Hematopoietic multipotent progenitor cell treated with erythropoietin and hydrocortisone succinate and interleukin-3 and kit ligand, for 4 days (in vitro differentiated cells): ENCODE measurements around the gene ITCH.
"Not testable (repeated sequence)": the region's sequence is repeated elsewhere in the genome, so short reads cannot be mapped to it uniquely, and the experiment has no call there.

Source experiments
- DNase-seq: peaks from one replicate; pipeline ENCODE4 v3.0.0-alpha.2; 2015

Gene ITCH

GRCh38 chr20:34344238-34344637 is 18.8 kb upstream of the ITCH start:
- no peak for DNase-seq

GRCh38 chr20:34345402-34345736 is 17.7 kb upstream of the ITCH start:
- DNase-seq = no peak

DNA sequence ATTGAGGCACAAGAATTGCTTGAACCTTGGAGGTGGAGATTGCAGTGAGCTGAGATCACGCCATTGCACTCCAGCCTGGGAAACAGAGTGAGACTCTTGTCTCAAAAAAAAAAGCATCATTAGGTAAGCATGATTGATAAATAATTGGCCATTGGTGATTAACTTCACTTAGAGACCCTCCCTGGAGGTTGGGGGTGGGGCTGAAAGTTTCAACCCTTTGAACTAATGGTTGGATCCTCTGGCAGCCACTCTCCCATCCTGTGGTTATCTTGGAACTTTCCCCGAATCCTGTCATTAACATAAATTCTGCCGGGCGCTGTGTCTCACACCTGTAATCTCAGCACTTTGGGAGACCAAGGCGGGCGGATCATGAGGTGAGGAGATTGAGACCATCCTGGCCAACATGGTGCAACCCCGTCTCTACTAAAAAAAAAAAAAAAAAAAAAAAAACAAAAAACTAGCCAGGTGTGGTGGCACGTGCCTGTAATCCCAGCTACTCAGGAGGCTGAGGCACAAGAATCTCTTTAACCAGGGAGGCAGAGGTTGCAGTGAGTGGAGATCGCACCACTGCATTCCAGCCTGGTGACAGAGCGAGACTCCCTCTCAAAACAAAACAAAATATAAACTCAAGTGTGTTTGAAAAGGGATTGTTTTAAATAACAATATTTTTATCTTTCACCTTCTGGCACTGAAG is 17.1 kb upstream of the ITCH start:
- DNase-seq = not testable (repeated sequence)

- not testable (repeated sequence) for DNase-seq
These were observed 16.6 kb upstream of the ITCH start for GRCh38 chr20:34346533-34346865.

DNA sequence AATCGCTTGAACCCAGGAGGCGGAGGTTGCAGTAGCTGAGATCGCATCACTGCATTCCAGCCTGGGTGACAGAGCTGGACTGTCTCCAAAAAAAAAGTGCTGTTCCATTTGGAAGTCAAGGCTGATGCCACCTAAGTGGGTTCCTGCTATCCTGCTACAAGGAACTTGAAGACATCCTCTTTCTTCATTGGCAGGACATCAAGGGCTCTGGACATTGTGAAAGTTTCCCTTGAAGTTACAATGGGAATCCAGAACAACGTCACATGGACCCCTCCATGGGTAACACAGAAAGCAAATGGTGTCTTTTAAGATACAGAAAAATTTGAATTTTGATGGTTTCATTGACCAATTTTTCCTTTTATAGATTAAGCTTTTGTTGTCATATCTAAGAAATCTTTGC is 15.5 kb upstream of the ITCH start:
- no peak for DNase-seq

- DNase-seq = peak; percentile 76
These were observed 13.0 kb upstream of the ITCH start for GRCh38 chr20:34350095-34350494.

GRCh38 chr20:34353467-34353866 is 9.6 kb upstream of the ITCH start:
- DNase-seq = not testable (repeated sequence)

DNA sequence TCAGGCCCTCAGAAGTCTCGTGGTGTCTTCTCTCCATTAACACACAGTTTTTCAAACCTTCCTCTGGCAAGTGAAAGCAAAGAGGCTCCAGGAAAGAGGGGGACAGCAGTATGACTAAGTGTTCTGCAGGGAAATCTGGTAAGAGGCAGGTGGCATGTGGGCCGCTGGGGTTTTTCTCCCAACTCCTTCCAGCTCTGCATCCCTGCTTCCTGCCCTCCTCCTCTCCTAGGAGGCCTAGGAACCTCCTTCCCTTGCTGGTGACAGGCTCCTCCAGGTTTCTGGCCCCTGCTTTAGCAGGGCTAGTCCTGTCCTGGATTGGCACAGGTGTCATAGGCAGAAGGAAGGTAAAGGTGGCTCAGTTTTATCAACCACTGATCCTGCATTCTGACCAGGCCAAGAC is 7.6 kb upstream of the ITCH start:
- DNase-seq = no peak

DNA sequence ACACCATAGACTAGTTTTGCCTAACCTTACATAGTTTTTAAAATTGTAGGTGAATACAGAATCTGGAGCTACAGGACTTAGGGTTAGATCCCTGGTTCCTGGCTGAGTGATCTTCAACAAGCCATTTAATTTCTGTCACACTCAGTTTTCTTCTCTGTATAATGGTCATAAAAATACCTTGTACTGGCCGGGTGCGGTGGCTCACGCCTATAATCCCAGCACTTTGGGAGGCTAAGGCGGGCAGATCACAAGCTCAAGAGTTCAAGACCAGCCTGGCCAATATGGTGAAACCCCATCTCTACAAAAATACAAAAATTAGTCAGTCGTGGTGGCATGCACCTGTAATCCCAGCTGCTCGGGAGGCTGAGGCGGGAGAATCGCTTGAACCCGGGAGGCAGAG is 3.3 kb upstream of the ITCH start:
- DNase-seq = not testable (repeated sequence)

GRCh38 chr20:34362502-34363061 is 491 bp upstream of the ITCH start:
- DNase-seq = no peak

GRCh38 chr20:34363465-34364222 is 571 bp downstream of the ITCH start:
- peak; percentile 64 for DNase-seq

GRCh38 chr20:34364223-34364506 is 1.1 kb downstream of the ITCH start:
- DNase-seq = no peak

DNA sequence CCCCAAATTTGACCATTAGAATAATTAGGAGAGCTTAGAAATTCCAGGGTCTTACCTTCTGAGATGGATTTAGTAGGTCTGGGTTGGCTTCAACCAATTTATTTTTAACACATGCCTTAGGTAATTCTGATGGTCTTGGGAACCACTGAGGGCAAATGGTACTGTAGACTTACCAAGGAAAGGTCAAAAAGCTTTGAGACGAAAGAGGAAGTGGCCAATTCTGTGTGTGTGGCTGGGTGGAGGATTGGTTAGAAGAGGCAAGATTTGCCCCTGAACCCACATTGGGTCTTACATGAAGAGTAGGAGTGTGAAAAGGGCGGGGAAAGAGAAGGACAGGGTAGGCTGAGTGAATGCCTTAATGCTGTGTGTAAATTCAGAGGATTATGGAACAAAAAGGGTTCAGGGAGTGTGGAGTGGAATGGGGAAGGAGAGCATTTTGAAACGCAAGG is 2.7 kb downstream of the ITCH start:
- DNase-seq = peak; percentile 90

GRCh38 chr20:34367155-34367554 is 4.1 kb downstream of the ITCH start:
- DNase-seq = no peak

DNA sequence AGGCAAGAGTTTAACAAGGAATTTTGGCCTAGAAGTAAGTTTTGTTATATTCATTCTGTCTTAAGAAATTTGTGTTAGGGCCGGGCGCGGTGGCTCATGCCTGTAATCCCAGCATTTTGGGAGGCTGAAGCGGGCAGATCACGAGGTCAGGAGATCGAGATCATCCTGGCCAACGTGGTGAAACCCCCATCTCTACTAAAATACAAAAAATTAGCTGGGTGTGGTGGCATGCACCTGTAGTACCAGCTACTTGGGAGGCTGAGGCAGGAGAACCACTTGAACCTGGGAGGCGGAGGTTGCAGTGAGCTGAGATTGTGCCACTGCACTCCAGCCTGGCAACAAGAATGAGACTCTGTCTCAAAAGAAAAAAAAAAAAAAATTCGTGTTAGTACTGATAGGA is 4.8 kb downstream of the ITCH start:
- DNase-seq = not testable (repeated sequence)

DNA sequence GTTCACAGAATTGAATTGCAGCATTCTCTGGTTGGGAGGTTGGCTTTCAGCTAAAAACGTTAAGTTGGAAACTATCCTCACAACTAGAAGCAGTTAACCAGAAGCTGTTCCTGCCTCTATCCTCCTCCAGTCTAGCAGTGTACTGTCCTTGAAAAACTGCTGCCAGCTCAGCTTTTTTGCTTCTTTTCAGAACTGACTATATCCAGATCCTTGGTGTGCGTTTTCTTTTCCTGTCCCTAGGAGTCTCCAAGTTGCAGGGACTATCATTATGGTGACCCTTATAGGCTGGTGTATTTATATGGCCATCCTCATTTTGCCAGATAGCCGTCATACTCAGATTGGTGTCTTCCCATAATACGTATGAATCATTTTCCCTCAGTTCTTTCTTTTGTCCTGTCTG is 5.5 kb downstream of the ITCH start:
- no peak for DNase-seq

GRCh38 chr20:34369265-34369664 is 6.2 kb downstream of the ITCH start:
- DNase-seq = no peak

- no peak for DNase-seq
These were observed 7.0 kb downstream of the ITCH start for GRCh38 chr20:34370062-34370461.

- DNase-seq = no peak
These were observed 10.4 kb downstream of the ITCH start for GRCh38 chr20:34373445-34373844.

DNA sequence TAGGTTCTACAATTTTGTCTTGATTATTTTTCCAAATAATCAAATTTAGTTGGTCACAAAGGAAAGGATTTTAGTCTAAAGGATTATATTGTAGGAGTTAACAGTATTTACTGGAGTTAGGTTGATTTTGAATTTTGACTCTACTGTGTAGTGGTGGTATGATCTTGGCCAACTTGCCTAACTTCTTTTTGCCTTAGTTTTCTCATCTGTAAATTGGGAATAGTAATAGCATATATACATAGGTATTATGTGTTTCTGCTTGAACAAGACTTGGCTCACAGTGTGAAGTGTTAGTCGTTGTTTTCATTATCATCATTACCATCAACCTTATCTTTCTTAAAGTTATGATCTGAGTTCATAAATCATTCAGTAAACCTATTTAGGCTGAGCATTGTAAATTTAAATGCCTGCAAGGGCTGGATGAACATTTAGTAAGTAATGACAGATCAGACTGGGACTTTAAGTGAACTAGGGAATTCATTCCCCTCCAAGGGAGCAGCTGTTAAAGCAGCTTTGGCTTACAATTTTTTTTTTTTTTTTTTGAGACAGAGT is 11.2 kb downstream of the ITCH start:
- DNase-seq = no peak

DNA sequence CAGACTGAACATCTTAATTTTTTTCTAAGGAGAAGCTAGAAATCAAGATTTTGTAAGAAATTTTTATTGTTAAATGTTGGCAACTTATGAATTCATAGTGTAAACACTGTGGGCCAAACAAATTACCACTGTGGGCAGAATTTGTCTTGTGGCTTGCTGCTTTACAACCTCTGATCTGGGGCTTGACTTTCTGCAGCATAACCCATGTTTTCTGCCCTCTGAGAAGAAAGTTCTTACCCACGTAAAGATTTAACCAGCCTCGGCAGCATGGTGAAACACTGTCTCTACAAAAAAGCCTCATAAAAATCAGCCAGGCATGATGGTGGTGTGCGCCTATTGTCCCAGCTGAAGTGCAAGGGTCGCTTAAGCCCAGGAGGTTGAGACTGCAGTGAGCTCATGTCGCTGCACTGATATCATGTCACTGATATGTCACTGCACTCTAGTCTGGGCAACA is 12.9 kb downstream of the ITCH start:
- no peak for DNase-seq

- DNase-seq = no peak
These were observed 14.2 kb downstream of the ITCH start for GRCh38 chr20:34377072-34377847.

DNA sequence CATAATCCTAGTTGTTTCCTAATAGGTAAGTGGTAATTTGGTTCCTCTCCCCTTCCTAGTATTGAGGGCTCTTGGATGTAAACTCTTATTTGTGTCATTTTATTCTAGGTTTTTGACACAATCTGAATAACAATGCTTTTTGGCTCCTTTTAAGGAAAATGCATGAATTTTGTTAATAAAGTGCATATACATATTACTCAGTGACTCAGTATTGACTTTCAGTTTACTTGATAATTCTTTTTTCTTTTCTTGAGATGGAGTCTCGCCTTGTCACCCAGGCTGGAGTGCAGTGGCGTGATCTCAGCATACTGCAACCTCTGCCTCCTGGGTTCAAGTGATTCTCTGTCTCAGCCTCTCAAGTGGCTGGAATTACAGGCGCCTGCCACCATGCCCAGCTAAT is 19.1 kb downstream of the ITCH start:
- no peak for DNase-seq
